HepG2 (cell line): Measurements from ENCODE around the gene TUBB3. TPM values are rescaled to one million over a fixed set of nuclear protein-coding genes. Genes with fewer than 3 reads are reported as not detected.
A peak's percentile ranks its signal among the peaks of the same experiment; 100 is the strongest.

Source experiments
- ATF7 ChIP-seq, 2 experiments: fragments of 450-650 bp in 1 of 2; sonication (generic) in 1 of 2; formaldehyde crosslinking in 1 of 2; IDR thresholded peaks; 2 replicates each; pipeline versions ENCODE4 v1.4.0 to v1.6.1; 2016 to 2020; ENCODE audit warnings: antibody characterized with exemption in 1 of 2, mild to moderate bottlenecking in 1 of 2, missing genetic modification reagents in 1 of 2
- CBX5 ChIP-seq: sonication (generic); formaldehyde crosslinking; IDR thresholded peaks from 2 replicates; pipeline ENCODE4 v1.4.0; 2020; ENCODE audit warnings: missing genetic modification reagents, borderline replicate concordance
- DPF2 ChIP-seq: sonication (generic); formaldehyde crosslinking; IDR thresholded peaks from 2 replicates; pipeline ENCODE4 v1.4.0; 2020; ENCODE audit warnings: mild to moderate bottlenecking, low read depth, missing genetic modification reagents, borderline replicate concordance
- EZH2 ChIP-seq: conservative IDR thresholded peaks from 2 replicates; pipeline ENCODE4 v1.6.1; 2012; ENCODE audit warnings: mild to moderate bottlenecking, low read depth, low read length, moderate library complexity
- HMG20A ChIP-seq: IDR thresholded peaks from 2 replicates; pipeline ENCODE4 v1.6.1; 2016; ENCODE audit warnings: borderline replicate concordance
- HNRNPLL ChIP-seq: fragments of 200-400 bp; formaldehyde crosslinking; IDR thresholded peaks from 2 replicates; pipeline ENCODE4 v1.6.1; 2017; ENCODE audit warnings: mild to moderate bottlenecking, low read depth, low read length; ENCODE audit not compliant: poor library complexity, severe bottlenecking
- JUNB ChIP-seq: sonication (generic); formaldehyde crosslinking; IDR thresholded peaks from 2 replicates; pipeline ENCODE4 v1.8.0; 2022; ENCODE audit warnings: missing genetic modification reagents, mild to moderate bottlenecking, borderline replicate concordance
- KAT2B ChIP-seq: fragments of 150-350 bp; IDR thresholded peaks from 2 replicates; pipeline ENCODE4 v1.6.1; 2014; ENCODE audit warnings: low read depth, low read length, borderline replicate concordance
- KAT7 ChIP-seq: IDR thresholded peaks from 2 replicates; pipeline ENCODE4 v1.6.1; 2018; ENCODE audit warnings: borderline replicate concordance, missing compliant biosample characterization
- KDM2A ChIP-seq: sonication (generic); formaldehyde crosslinking; IDR thresholded peaks from 2 replicates; pipeline ENCODE4 v1.4.0; 2020; ENCODE audit warnings: low read depth, missing genetic modification reagents, borderline replicate concordance
- MATR3 ChIP-seq: sonication (generic); formaldehyde crosslinking; IDR thresholded peaks from 2 replicates; pipeline ENCODE4 v1.4.0; 2020; ENCODE audit warnings: missing genetic modification reagents
- MEIS2 ChIP-seq: sonication (generic); formaldehyde crosslinking; IDR thresholded peaks from 2 replicates; pipeline ENCODE4 v1.9.0; 2021; ENCODE audit warnings: mild to moderate bottlenecking, missing genetic modification reagents
- NR3C1 ChIP-seq: sonication (generic); formaldehyde crosslinking; IDR thresholded peaks from 2 replicates; pipeline ENCODE4 v1.4.0; 2020; ENCODE audit warnings: missing genetic modification reagents
- PBX3 ChIP-seq: sonication (generic); formaldehyde crosslinking; IDR thresholded peaks from 2 replicates; pipeline ENCODE4 v1.8.1; 2023; ENCODE audit warnings: missing genetic modification reagents, inconsistent platforms, borderline replicate concordance
- PHB2 ChIP-seq: fragments of 450-650 bp; IDR thresholded peaks from 2 replicates; pipeline ENCODE4 v1.6.1; 2018; ENCODE audit not compliant: partially characterized antibody
- PHF21A ChIP-seq: sonication (generic); formaldehyde crosslinking; IDR thresholded peaks from 2 replicates; pipeline ENCODE4 v1.5.0; 2020; ENCODE audit warnings: mild to moderate bottlenecking, missing genetic modification reagents
- PITX1 ChIP-seq: sonication (generic); formaldehyde crosslinking; IDR thresholded peaks from 2 replicates; pipeline ENCODE4 v1.5.1; 2020; ENCODE audit warnings: mild to moderate bottlenecking, missing genetic modification reagents
- SALL1 ChIP-seq: sonication (generic); formaldehyde crosslinking; IDR thresholded peaks from 2 replicates; pipeline ENCODE4 v1.8.0; 2022; ENCODE audit warnings: mild to moderate bottlenecking, missing genetic modification reagents
- SMYD3 ChIP-seq: sonication (generic); formaldehyde crosslinking; IDR thresholded peaks from 2 replicates; pipeline ENCODE4 v1.8.1; 2023; ENCODE audit warnings: mild to moderate bottlenecking, missing genetic modification reagents
- SNAI1 ChIP-seq: sonication (generic); formaldehyde crosslinking; IDR thresholded peaks from 2 replicates; pipeline ENCODE4 v1.5.0; 2020; ENCODE audit warnings: mild to moderate bottlenecking, missing genetic modification reagents, borderline replicate concordance
- SRY ChIP-seq: sonication (generic); formaldehyde crosslinking; IDR thresholded peaks from 2 replicates; pipeline ENCODE4 v1.8.0; 2022; ENCODE audit warnings: mild to moderate bottlenecking, missing genetic modification reagents
- TBX2 ChIP-seq: sonication (generic); formaldehyde crosslinking; IDR thresholded peaks from 2 replicates; pipeline ENCODE4 v1.5.0; 2020; ENCODE audit warnings: missing genetic modification reagents, mild to moderate bottlenecking, borderline replicate concordance
- ZNF275 ChIP-seq: sonication (generic); formaldehyde crosslinking; IDR thresholded peaks from 2 replicates; pipeline ENCODE4 v1.8.0; 2022; ENCODE audit warnings: missing genetic modification reagents, mild to moderate bottlenecking, inconsistent platforms, borderline replicate concordance
- ZNF331 ChIP-seq: sonication (generic); formaldehyde crosslinking; IDR thresholded peaks from 2 replicates; pipeline ENCODE4 v1.4.0; 2020; ENCODE audit warnings: missing genetic modification reagents
- ZNF674 ChIP-seq: sonication (generic); formaldehyde crosslinking; IDR thresholded peaks from 2 replicates; pipeline ENCODE4 v1.5.0; 2020; ENCODE audit warnings: low read depth, mild to moderate bottlenecking, missing genetic modification reagents
- ZSCAN31 ChIP-seq: sonication (generic); formaldehyde crosslinking; IDR thresholded peaks from 2 replicates; pipeline ENCODE4 v1.5.0; 2020; ENCODE audit warnings: low read depth, mild to moderate bottlenecking, missing genetic modification reagents
- ZSCAN9 ChIP-seq: IDR thresholded peaks from 2 replicates; pipeline ENCODE4 v1.6.1; 2016; ENCODE audit warnings: borderline replicate concordance
- polyA plus RNA-seq, 8 experiments: library from polyadenylated mRNA; depleted of rRNA in 3 of 8; stranded (reverse) in 7 of 8; unstranded in 1 of 8; fragments of >200 nt; fragmentation: Illumina TruSeq in 4 of 8; extraction: Trizol in 4 of 8; gene quantifications; 2 replicates each; pipeline versions ENCODE4 v1.2.1 to v1.2.3, GENCODE V29; 2011 to 2016; ENCODE audit warnings: low read depth in 4 of 8, missing spikeins in 1 of 8, mixed read lengths in 1 of 8; ENCODE audit not compliant: insufficient read depth in 1 of 8
- total RNA-seq, 5 experiments: library from RNA; depleted of rRNA; stranded (reverse); fragments of >200 nt; fragmentation: Illumina TruSeq; extraction: Trizol; gene quantifications; 2 replicates each; pipeline ENCODE4 v1.2.3, GENCODE V29; 2016; ENCODE audit warnings: low read depth in 1 of 5

The TUBB3 gene
- total and polyA plus RNA-seq, 2 of the 13 experiments (the other 11 are each of a cell fraction or from before 2014, with no cell fraction given), result 110 to 185 TPM

GRCh38 chr16:89915303-89916232, 7.6 kb upstream of the TUBB3 start (continued):
- TF ChIP-seq ZNF674 (CRISPR knock-in tag), result no peak
- TF ChIP-seq MATR3 (CRISPR knock-in tag), result no peak
- TF ChIP-seq NR3C1 (CRISPR knock-in tag), result no peak
- no peak for TF ChIP-seq KAT2B
- TF ChIP-seq PHF21A (CRISPR knock-in tag), result peak; percentile 97
- peak; percentile 76; the same call in 1 of the 2 replicates for TF ChIP-seq CBX5
- TF ChIP-seq MEIS2 (CRISPR knock-in tag), result peak; percentile 83
- no peak for TF ChIP-seq PBX3
- TF ChIP-seq ZNF275, result peak; percentile 69
- peak; percentile 69 for TF ChIP-seq SRY (CRISPR knock-in tag)
- TF ChIP-seq KAT7 (CRISPR knock-in tag), result no peak
- TF ChIP-seq ZSCAN31 (CRISPR knock-in tag), result peak; percentile 79
- TF ChIP-seq JUNB, result peak; percentile 31; the same call in 1 of the 2 replicates
- peak; percentile 39; the same call in 1 of the 2 replicates for TF ChIP-seq HMG20A (CRISPR knock-in tag)
- no peak; the same call in 1 of the 2 replicates for TF ChIP-seq SNAI1 (CRISPR knock-in tag)
- peak; percentile 70; the same call in 1 of the 2 replicates for TF ChIP-seq DPF2 (CRISPR knock-in tag)
- no peak for TF ChIP-seq PHB2
- TF ChIP-seq KDM2A, result peak; percentile 97
- 0 out of 2 replicates have a peak, but pooled peaks have one; percentile 66 for TF ChIP-seq SMYD3 (CRISPR knock-in tag)
- TF ChIP-seq ZNF331 (CRISPR knock-in tag), result peak; percentile 48
- no peak for TF ChIP-seq EZH2
- peak; percentile 91 for TF ChIP-seq TBX2 (CRISPR knock-in tag)
- TF ChIP-seq SALL1, result peak; percentile 96
- peak; percentile 29 for TF ChIP-seq HNRNPLL
- 0 out of 2 replicates have a peak, but pooled peaks have one; percentile 24 for TF ChIP-seq ZSCAN9 (CRISPR knock-in tag)
- peak; percentile 51 for TF ChIP-seq PITX1
- no peak for TF ChIP-seq ATF7 (IDR thresholded peaks at IDR 0.05)
- TF ChIP-seq ATF7 (CRISPR knock-in tag; IDR thresholded peaks at IDR 0.05), result no peak; the same call in 1 of the 2 replicates
